HG03039 (cell line): ENCODE data around the gene SLC30A1.
"Not testable (repeated sequence)": the region's sequence is repeated elsewhere in the genome, so short reads cannot be mapped to it uniquely, and the experiment has no call there.

Experiments
- ATAC-seq: cut with Tn5 transposase; IDR thresholded peaks from one replicate; pipeline ENCODE4 v1.9.1; 2021; ENCODE audit warnings: mild to moderate bottlenecking, moderate library complexity; ENCODE audit not compliant: unreplicated experiment

SLC30A1 gene

GRCh38 chr1:211586538-211586937, 7.6 kb upstream of the SLC30A1 start:
- no peak for ATAC-seq

- ATAC-seq, result no peak
These were observed 4.3 kb upstream of the SLC30A1 start for GRCh38 chr1:211583011-211583992.

- ATAC-seq, result no peak
These were observed 2.6 kb upstream of the SLC30A1 start for GRCh38 chr1:211581526-211581925.

- ATAC-seq, result no peak
These were observed 1.3 kb upstream of the SLC30A1 start for GRCh38 chr1:211580303-211580687.

GRCh38 chr1:211579440-211580302, 710 bp upstream of the SLC30A1 start:
- ATAC-seq, result peak; percentile 27

GRCh38 chr1:211577819-211578639, 932 bp downstream of the SLC30A1 start:
- ATAC-seq, result peak; percentile 32

GRCh38 chr1:211577277-211577818, 1.6 kb downstream of the SLC30A1 start:
- ATAC-seq, result no peak

- ATAC-seq, result no peak
These were observed 2.2 kb downstream of the SLC30A1 start for GRCh38 chr1:211576717-211577116.

- no peak for ATAC-seq
These were observed 4.3 kb downstream of the SLC30A1 start for GRCh38 chr1:211574705-211575104.

- ATAC-seq, result no peak
These were observed 7.0 kb downstream of the SLC30A1 start for GRCh38 chr1:211571998-211572397.

- ATAC-seq, result not testable (repeated sequence)
These were observed 8.6 kb downstream of the SLC30A1 start for GRCh38 chr1:211570378-211570777.

- ATAC-seq, result peak; percentile 91
These were observed 12.4 kb downstream of the SLC30A1 start for GRCh38 chr1:211566431-211567025.

- ATAC-seq, result no peak
These were observed 14.9 kb downstream of the SLC30A1 start for GRCh38 chr1:211564084-211564483.

- no peak for ATAC-seq
These were observed 19.5 kb downstream of the SLC30A1 start for GRCh38 chr1:211559222-211560010.

GRCh38 chr1:211557894-211558625, 20.9 kb downstream of the SLC30A1 start:
- no peak for ATAC-seq

- ATAC-seq, result no peak
These were observed 25.4 kb downstream of the SLC30A1 start for GRCh38 chr1:211553549-211553948.

- ATAC-seq, result no peak
These were observed 27.1 kb downstream of the SLC30A1 start for GRCh38 chr1:211551638-211552460.
